Lung (tissue), 12 donors: ENCODE results near the gene PTBP3. TPM values are rescaled to one million over a fixed set of nuclear protein-coding genes. Genes with fewer than 3 reads are reported as not detected.
A peak's percentile ranks its signal among the peaks of the same experiment; 100 is the strongest.

Experiments
- ATAC-seq: fragments of 200-7000 bp; cut with Tn5 transposase; one replicate; pipeline ENCODE4 v1.9.1; 2020; ENCODE audit warnings: moderate number of reproducible peaks; ENCODE audit not compliant: insufficient read depth, low FRiP score
- DNase-seq, 3 donors: peaks; one replicate each; pipeline ENCODE4 v3.0.0-alpha.2; 2013 to 2017
- H3K27ac ChIP-seq, 2 donors: one replicate each; pipeline ENCODE4 v1.5.1; 2013; ENCODE audit warnings: mild to moderate bottlenecking in 2 of 2, moderate library complexity in 2 of 2, control low read depth in 1 of 2, inconsistent platforms in 1 of 2, low read depth in 1 of 2, low read length in 1 of 2
- H3K27me3 ChIP-seq, 3 donors: one replicate each; pipeline ENCODE4 v1.5.1; 2013; ENCODE audit warnings: low read length in 2 of 3; ENCODE audit not compliant: control insufficient read depth in 3 of 3, insufficient read depth in 3 of 3
- H3K36me3 ChIP-seq, 4 donors: one replicate each; pipeline ENCODE4 v1.5.1; 2013; ENCODE audit warnings: low read length in 4 of 4, mild to moderate bottlenecking in 1 of 4, moderate library complexity in 1 of 4; ENCODE audit not compliant: control insufficient read depth in 4 of 4, insufficient read depth in 4 of 4
- H3K4me1 ChIP-seq, 5 donors: one replicate each; pipeline ENCODE4 v1.5.1; 2013; ENCODE audit warnings: low read length in 5 of 5, mild to moderate bottlenecking in 2 of 5, moderate library complexity in 1 of 5; ENCODE audit not compliant: control insufficient read depth in 5 of 5, insufficient read depth in 5 of 5
- H3K4me3 ChIP-seq: one replicate; pipeline ENCODE4 v1.5.1; 2013; ENCODE audit warnings: mild to moderate bottlenecking, control low read depth, moderate library complexity
- H3K9ac ChIP-seq, 2 donors: one replicate each; pipeline ENCODE4 v1.5.1; 2013; ENCODE audit warnings: low read length in 2 of 2, control low read depth in 1 of 2; ENCODE audit not compliant: insufficient read depth in 1 of 2
- H3K9me3 ChIP-seq, 4 donors: one replicate each; pipeline ENCODE4 v1.5.1; 2013; ENCODE audit warnings: low read length in 3 of 4, mild to moderate bottlenecking in 1 of 4, moderate library complexity in 1 of 4; ENCODE audit not compliant: control insufficient read depth in 4 of 4, insufficient read depth in 3 of 4
- CTCF ChIP-seq: IDR thresholded peaks from 2 replicates; pipeline ENCODE4 v1.5.1; 2012; ENCODE audit warnings: mild to moderate bottlenecking; ENCODE audit errors: control extremely low read depth, extremely low read depth
- WGBS, 2 donors: extraction: QIAGEN DNeasy Blood & Tissue Kit; methylation state at CpG; one replicate each; pipeline ENCODE4 v1.1.7; 2013; 5-methylcytosine and 5-hydroxymethylcytosine counted together
- polyA plus RNA-seq, 2 donors: library from polyadenylated mRNA; stranded (reverse); fragments of 200-250 nt; gene quantifications; one replicate each; pipeline ENCODE4 v1.2.1, GENCODE V29; 2013
- total RNA-seq, 2 donors: library from RNA; depleted of rRNA in 1 of 2; stranded (reverse); fragments of >200 nt in 1 of 2; gene quantifications; one replicate each; pipeline ENCODE4 v1.2.1, GENCODE V29; 2014 to 2021
- donor health status: control.
- donor health status: control.
- donor health status: Bipolar disorder and iron deficiency.
- donor health status: healthy.
- donor health status: DM: yes; HTN: yes; CAD: no.

PTBP3 gene
- total and polyA plus RNA-seq, 4 donors: 12.4 to 75.1 (median 46.8) TPM

GRCh38 chr9:112184221-112184620 lies 149.2 kb downstream of the PTBP3 start:
- Histone ChIP-seq H3K36me3 (no peaks in the 10 kb centered on the region), H3K9me3 (no peaks in the 10 kb centered on the region), H3K4me3 (no peak overlapping the region), H3K4me1 (peaks cover 0 to 11% (median 4%) of the 10 kb centered on the region in 5 donors), H3K27me3 (no peaks in the 10 kb centered on the region), H3K27ac (no peak overlapping the region), H3K9ac (no peak overlapping the region)
- ATAC-seq (no peak), DNase-seq (no peak)
- WGBS, 2 donors: 86 to 87% methylated on average over 3 of the region's 3 CpGs
- TF ChIP-seq CTCF: no peak

- Histone ChIP-seq H3K27ac (no peak overlapping the region), H3K9me3 (no peaks in the 10 kb centered on the region), H3K9ac (no peak overlapping the region), H3K27me3 (no peaks in the 10 kb centered on the region), H3K36me3 (no peaks in the 10 kb centered on the region), H3K4me3 (no peak overlapping the region), H3K4me1 (peaks cover 0 to 11% (median 4%) of the 10 kb centered on the region in 5 donors)
- WGBS, 2 donors: 13 to 26% methylated on average over 3 of the region's 3 CpGs
- DNase-seq (peak in 1 of 3 donors; percentile 46), ATAC-seq (peak; percentile 34)
- no peak for TF ChIP-seq CTCF
Observed at GRCh38 chr9:112180387-112180881, 153.0 kb downstream of the PTBP3 start.

GRCh38 chr9:112179816-112180215 lies 153.6 kb downstream of the PTBP3 start:
- ATAC-seq (no peak), DNase-seq (peak in 1 of 3 donors; percentile 10)

More at GRCh38 chr9:112179816-112180215, 153.6 kb downstream of the PTBP3 start:
- Histone ChIP-seq H3K36me3 (no peaks in the 10 kb centered on the region), H3K27ac (no peak overlapping the region), H3K27me3 (no peaks in the 10 kb centered on the region), H3K4me3 (no peak overlapping the region), H3K9me3 (no peaks in the 10 kb centered on the region), H3K4me1 (peaks cover 0 to 11% (median 4%) of the 10 kb centered on the region in 5 donors), H3K9ac (no peak overlapping the region)
- 71 to 82% methylated on average over 4 of the region's 4 CpGs for WGBS, 2 donors
- no peak for TF ChIP-seq CTCF
